ENCODE results near the gene NAA35. TPM values are rescaled to one million over a fixed set of nuclear protein-coding genes. Genes with fewer than 3 reads are reported as not detected.

Gene NAA35
- total RNA-seq, 1 donor from 2014 or later: 20.1 TPM

GRCh38 chr9:86043586-86043985, 102.6 kb downstream of the NAA35 start:
- Histone ChIP-seq H3K4me3 (no peak overlapping the region), H3K36me3 (no peaks in the 10 kb centered on the region), H3K27ac (no peak overlapping the region), H3K27me3 (no peaks in the 10 kb centered on the region), H3K9me3 (no peaks in the 10 kb centered on the region), H3K4me1 (no peaks in the 10 kb centered on the region)
- TF ChIP-seq POLR2AphosphoS5 (IDR thresholded peaks at IDR 0.05; ENCODE audit: insufficient read depth in 1 of 2, low read depth in 1 of 2) (no peak), CTCF (IDR thresholded peaks at IDR 0.05) (no peak), POLR2A (IDR thresholded peaks at IDR 0.05) (no peak)
- intact Hi-C loops (cut with DNase I): no loop called here
- DNase-seq (ENCODE audit: extremely low spot score in 2 of 2): no peak

GRCh38 chr9:86043999-86044398, 103.1 kb downstream of the NAA35 start:
- Histone ChIP-seq H3K27ac (no peak overlapping the region), H3K36me3 (no peaks in the 10 kb centered on the region), H3K4me3 (no peak overlapping the region), H3K4me1 (no peaks in the 10 kb centered on the region), H3K9me3 (no peaks in the 10 kb centered on the region), H3K27me3 (no peaks in the 10 kb centered on the region)
- no peak for TF ChIP-seq POLR2AphosphoS5 (IDR thresholded peaks at IDR 0.05; ENCODE audit: insufficient read depth in 1 of 2, low read depth in 1 of 2)
- TF ChIP-seq POLR2A (IDR thresholded peaks at IDR 0.05): no peak
- intact Hi-C loops (cut with DNase I): no loop called here
- peak in 1 of 2 donors; percentile 31 for DNase-seq (ENCODE audit: extremely low spot score in 2 of 2)

- Histone ChIP-seq H3K36me3 (no peaks in the 10 kb centered on the region), H3K27me3 (no peaks in the 10 kb centered on the region), H3K27ac (no peak overlapping the region), H3K4me3 (no peak overlapping the region), H3K4me1 (no peaks in the 10 kb centered on the region), H3K9me3 (no peaks in the 10 kb centered on the region)
- no peak for DNase-seq (ENCODE audit: extremely low spot score in 2 of 2)
- TF ChIP-seq CTCF (IDR thresholded peaks at IDR 0.05) (no peak), POLR2AphosphoS5 (IDR thresholded peaks at IDR 0.05; ENCODE audit: insufficient read depth in 1 of 2, low read depth in 1 of 2) (no peak), POLR2A (IDR thresholded peaks at IDR 0.05) (no peak)
- intact Hi-C loops (cut with DNase I): no loop called here
Measured at GRCh38 chr9:86045654-86046053, 104.7 kb downstream of the NAA35 start.

- TF ChIP-seq CTCF (IDR thresholded peaks at IDR 0.05) (no peak), POLR2A (IDR thresholded peaks at IDR 0.05) (no peak), POLR2AphosphoS5 (IDR thresholded peaks at IDR 0.05; ENCODE audit: insufficient read depth in 1 of 2, low read depth in 1 of 2) (no peak)
- H3K9me3 ChIP-seq: no peaks in the 10 kb centered on the region
- H3K4me1 ChIP-seq: no peaks in the 10 kb centered on the region
- no peak overlapping the region for H3K27ac ChIP-seq
- H3K4me3 ChIP-seq: no peak overlapping the region
- no peaks in the 10 kb centered on the region for H3K27me3 ChIP-seq
- no peaks in the 10 kb centered on the region for H3K36me3 ChIP-seq
- no peak for DNase-seq (ENCODE audit: extremely low spot score in 2 of 2)
- intact Hi-C loops (cut with DNase I): no loop called here
Measured at GRCh38 chr9:86046071-86046636, 105.2 kb downstream of the NAA35 start.

- DNase-seq (ENCODE audit: extremely low spot score in 2 of 2): no peak
Measured at GRCh38 chr9:86046930-86047341, 106.0 kb downstream of the NAA35 start.

More at GRCh38 chr9:86046930-86047341, 106.0 kb downstream of the NAA35 start:
- intact Hi-C loops (cut with DNase I): no loop called here
- no peaks in the 10 kb centered on the region for H3K4me1 ChIP-seq
- H3K4me3 ChIP-seq: no peak overlapping the region
- H3K36me3 ChIP-seq: no peaks in the 10 kb centered on the region
- H3K9me3 ChIP-seq: no peaks in the 10 kb centered on the region
- TF ChIP-seq CTCF (IDR thresholded peaks at IDR 0.05): no peak
- TF ChIP-seq POLR2AphosphoS5 (IDR thresholded peaks at IDR 0.05; ENCODE audit: insufficient read depth in 1 of 2, low read depth in 1 of 2): no peak
- TF ChIP-seq POLR2A (IDR thresholded peaks at IDR 0.05): no peak
- no peaks in the 10 kb centered on the region for H3K27me3 ChIP-seq
- H3K27ac ChIP-seq: no peak overlapping the region

Data from vagina (tissue), 2 donors.